Regular cardiac myocyte (primary cell): Measurements from ENCODE around the gene ARHGAP5. TPM values are rescaled to one million over a fixed set of nuclear protein-coding genes. Genes with fewer than 3 reads are reported as not detected.

Experiments used
- total RNA-seq: library from RNA; depleted of rRNA; stranded (reverse); fragments of >200 nt; gene quantifications from 2 replicates; pipeline ENCODE4 v1.2.3, GENCODE V29; 2014

ARHGAP5 gene
- total RNA-seq, result 89.9 and 100 TPM in 2 replicates

GRCh38 chr14:32077081-32078022 lies at the start of gene ARHGAP5:
Gene ARHGAP5, plus strand, starts transcription at chr14:32077304. Its CDS starts 13,366 bp downstream, at chr14:32090670.

GRCh38 chr14:32201816-32202490 lies 124.8 kb downstream of the ARHGAP5 start, which contains the start of gene RNU6-7:
Gene RNU6-7, plus strand, starts transcription at chr14:32202045.

GRCh38 chr14:32202998-32203882 lies 126.1 kb downstream of the ARHGAP5 start, which contains the start of gene RNU6-8:
Gene RNU6-8, minus strand, starts transcription at chr14:32203269.

Other genes with a start within 250 kb of the ARHGAP5 start
- gene RNU6-7, start 124.7 kb downstream of the ARHGAP5 start, total RNA-seq, result not detected in 2 replicates
- gene RNU6-8, start 126.0 kb downstream of the ARHGAP5 start, total RNA-seq, result not detected in 2 replicates